Mammary epithelial cell (primary cell): ENCODE data around the gene RAMACL.

Source experiments
- EZH2 ChIP-seq: IDR thresholded peaks from 2 replicates; pipeline ENCODE4 v1.6.1; 2012; ENCODE audit warnings: low read length, inconsistent platforms, borderline replicate concordance
- TF ChIP-seq, protein P1 (sequence below), 2 donors: IDR thresholded peaks in 1 of 2; conservative IDR thresholded peaks in 1 of 2; 2 replicates each; pipeline ENCODE4 v1.5.1; 2011 to 2012; ENCODE audit warnings: inconsistent platforms in 2 of 2, low read length in 2 of 2, mild to moderate bottlenecking in 2 of 2, control low read depth in 1 of 2, low read depth in 1 of 2; ENCODE audit not compliant: insufficient read depth in 1 of 2; ENCODE audit errors: extremely low read depth in 1 of 2

DNA sequence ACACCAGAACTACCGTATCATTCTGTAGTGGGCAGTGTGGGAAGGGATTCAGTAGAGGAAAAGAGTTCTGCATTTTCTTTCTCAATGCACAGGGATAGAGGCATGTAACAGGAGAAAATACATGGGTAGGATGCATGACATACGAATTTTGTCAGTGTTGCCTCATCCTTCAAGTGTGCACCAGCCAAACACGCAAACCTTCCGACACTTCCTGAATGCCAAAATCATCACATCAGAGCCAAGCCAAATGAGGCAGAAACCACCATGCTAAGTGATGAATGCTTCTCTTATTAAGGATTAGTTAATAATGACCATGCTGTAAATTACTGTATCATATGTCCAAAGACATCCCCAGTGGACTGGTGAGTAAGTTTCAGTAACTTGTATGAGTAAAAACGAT, 27.3 kb downstream of the RAMACL start:
- TF ChIP-seq, protein P1, sequence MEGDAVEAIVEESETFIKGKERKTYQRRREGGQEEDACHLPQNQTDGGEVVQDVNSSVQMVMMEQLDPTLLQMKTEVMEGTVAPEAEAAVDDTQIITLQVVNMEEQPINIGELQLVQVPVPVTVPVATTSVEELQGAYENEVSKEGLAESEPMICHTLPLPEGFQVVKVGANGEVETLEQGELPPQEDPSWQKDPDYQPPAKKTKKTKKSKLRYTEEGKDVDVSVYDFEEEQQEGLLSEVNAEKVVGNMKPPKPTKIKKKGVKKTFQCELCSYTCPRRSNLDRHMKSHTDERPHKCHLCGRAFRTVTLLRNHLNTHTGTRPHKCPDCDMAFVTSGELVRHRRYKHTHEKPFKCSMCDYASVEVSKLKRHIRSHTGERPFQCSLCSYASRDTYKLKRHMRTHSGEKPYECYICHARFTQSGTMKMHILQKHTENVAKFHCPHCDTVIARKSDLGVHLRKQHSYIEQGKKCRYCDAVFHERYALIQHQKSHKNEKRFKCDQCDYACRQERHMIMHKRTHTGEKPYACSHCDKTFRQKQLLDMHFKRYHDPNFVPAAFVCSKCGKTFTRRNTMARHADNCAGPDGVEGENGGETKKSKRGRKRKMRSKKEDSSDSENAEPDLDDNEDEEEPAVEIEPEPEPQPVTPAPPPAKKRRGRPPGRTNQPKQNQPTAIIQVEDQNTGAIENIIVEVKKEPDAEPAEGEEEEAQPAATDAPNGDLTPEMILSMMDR (conservative IDR thresholded peaks at IDR 0.05 in 1 of 2, IDR thresholded peaks at IDR 0.05 in 1 of 2; ENCODE audit: extremely low read depth in 1 of 2, insufficient read depth in 1 of 2, low read depth in 1 of 2, low read length in 2 of 2), result no peak
- TF ChIP-seq EZH2, result no peak
